SK-N-MC (cell line): Measurements from ENCODE around the gene CTDSP2.

ENCODE experiments used
- EZH2 ChIP-seq: fragments of 200-600 bp; sonication (generic); IDR thresholded peaks from one replicate; pipeline ENCODE4 v1.6.1; 2017; ENCODE audit warnings: antibody characterized with exemption
- FOXP2 ChIP-seq: optimal IDR thresholded peaks from 2 replicates; pipeline ENCODE3; 2011; ENCODE audit warnings: mild to moderate bottlenecking, moderate library complexity; ENCODE audit not compliant: insufficient read depth; ENCODE audit errors: extremely low read length, control extremely low read depth
- POLR2AphosphoS5 ChIP-seq: IDR thresholded peaks from 2 replicates; pipeline ENCODE4 v1.6.1; 2012; ENCODE audit warnings: mild to moderate bottlenecking, low read depth, low read length, borderline replicate concordance

- TF ChIP-seq POLR2AphosphoS5 (no peak), EZH2 (no peak), FOXP2 (no peak)
Observed at GRCh38 chr12:57861967-57862366, 15.4 kb upstream of the CTDSP2 start.
